Keratinocyte (primary cell): ENCODE data around the gene PTPN23. TPM values are rescaled to one million over a fixed set of nuclear protein-coding genes. Genes with fewer than 3 reads are reported as not detected.

Experiments used
- DNase-seq: peaks from one replicate; pipeline ENCODE4 v3.0.0-alpha.2; 2011; ENCODE audit warnings: low read depth, missing footprints, low spot score
- FAIRE-seq: peaks from 2 replicates; lab custom pipeline; 2011; peaks lifted over from hg19 to GRCh38; lab: Jason Lieb, UNC
- H2AFZ ChIP-seq: 2 replicates; pipeline ENCODE4 v1.6.0; 2012; ENCODE audit warnings: low read length, control low read depth, inconsistent platforms; ENCODE audit not compliant: control insufficient read depth
- H3K27ac ChIP-seq: 2 replicates; pipeline ENCODE4 v1.5.1; 2011; ENCODE audit warnings: low read length; ENCODE audit not compliant: control insufficient read depth, insufficient read depth
- H3K27me3 ChIP-seq: 3 replicates; pipeline ENCODE4 v1.6.0; 2011; ENCODE audit warnings: low read length; ENCODE audit not compliant: control insufficient read depth, insufficient read depth; ENCODE audit errors: extremely low read depth
- H3K36me3 ChIP-seq, 2 experiments: 2 replicates in 1 of 2; 3 replicates in 1 of 2; pipeline ENCODE4 v1.5.1; 2011; ENCODE audit warnings: low read length in 2 of 2, mild to moderate bottlenecking in 1 of 2; ENCODE audit not compliant: control insufficient read depth in 2 of 2, insufficient read depth in 2 of 2; ENCODE audit errors: extremely low read depth in 1 of 2
- H3K4me1 ChIP-seq: 3 replicates; pipeline ENCODE4 v1.5.1; 2011; ENCODE audit warnings: low read length; ENCODE audit not compliant: control insufficient read depth, insufficient read depth; ENCODE audit errors: extremely low read depth
- H3K4me2 ChIP-seq: 3 replicates; pipeline ENCODE4 v1.6.0; 2011; ENCODE audit warnings: low read depth, low read length; ENCODE audit not compliant: control insufficient read depth, insufficient read depth; ENCODE audit errors: extremely low read depth
- H3K4me3 ChIP-seq, 3 experiments: fragments of 200-600 bp in 1 of 3; sonication (generic) in 1 of 3; 2 replicates in 2 of 3; 3 replicates in 1 of 3; pipeline ENCODE4 v1.5.1; 2011 to 2016; ENCODE audit warnings: low read length in 3 of 3, mild to moderate bottlenecking in 3 of 3, control low read depth in 2 of 3, inconsistent platforms in 1 of 3, low read depth in 1 of 3, mixed read lengths in 1 of 3, mixed run types in 1 of 3, moderate library complexity in 1 of 3; ENCODE audit not compliant: control insufficient read depth in 2 of 3, insufficient read depth in 2 of 3; ENCODE audit errors: extremely low read depth in 1 of 3
- H3K79me2 ChIP-seq: 2 replicates; pipeline ENCODE4 v1.6.0; 2012; ENCODE audit warnings: low read length; ENCODE audit not compliant: control insufficient read depth, insufficient read depth
- H3K9ac ChIP-seq: 3 replicates; pipeline ENCODE4 v1.6.0; 2011; ENCODE audit warnings: low read length; ENCODE audit not compliant: control insufficient read depth, insufficient read depth; ENCODE audit errors: extremely low read depth
- H3K9me1 ChIP-seq: 3 replicates; pipeline ENCODE4 v1.6.0; 2011; ENCODE audit warnings: low read length; ENCODE audit not compliant: control insufficient read depth, insufficient read depth; ENCODE audit errors: extremely low read depth
- H3K9me3 ChIP-seq: 2 replicates; pipeline ENCODE4 v1.5.1; 2012; ENCODE audit warnings: low read depth, low read length; ENCODE audit not compliant: control insufficient read depth
- H4K20me1 ChIP-seq: 3 replicates; pipeline ENCODE4 v1.6.0; 2011; ENCODE audit warnings: low read length; ENCODE audit not compliant: control insufficient read depth, insufficient read depth; ENCODE audit errors: extremely low read depth
- EZH2 ChIP-seq: IDR thresholded peaks from one replicate; pipeline ENCODE4 v1.6.1; 2012; ENCODE audit warnings: inconsistent platforms, mild to moderate bottlenecking, low read length, moderate library complexity
- dilution Hi-C: fragments of 300-500 bp; cut with MboI; formaldehyde crosslinking; loops from one replicate; pipeline ENCODE4 v1.7.0; 2020; ENCODE audit warnings: low sequenced_read_pairs; ENCODE audit not compliant: extremely low pct_ligation_motif_present
- polyA plus RNA-seq, 5 experiments: library from polyadenylated mRNA; depleted of rRNA in 3 of 5; stranded (reverse) in 3 of 5; stranded (forward) in 1 of 5; unstranded in 1 of 5; fragments of >200 nt; gene quantifications; 1 replicate in 1 of 5; 2 replicates in 3 of 5; 3 replicates in 1 of 5; pipeline versions ENCODE4 v1.2.1 to v1.2.3, GENCODE V29; 2011 to 2012; ENCODE audit warnings: missing spikeins in 2 of 5, low read depth in 1 of 5, low replicate concordance in 1 of 5
- TF ChIP-seq, protein P1 (sequence below), 3 experiments: IDR thresholded peaks in 1 of 3; conservative IDR thresholded peaks in 1 of 3; optimal IDR thresholded peaks in 1 of 3; 2 replicates in 2 of 3; 3 replicates in 1 of 3; pipeline versions ENCODE3 to v1.5.1; 2011; ENCODE audit warnings: low read length in 3 of 3, mild to moderate bottlenecking in 3 of 3, moderate library complexity in 2 of 3, control low read depth in 1 of 3, inconsistent platforms in 1 of 3; ENCODE audit not compliant: insufficient read depth in 2 of 3; ENCODE audit errors: extremely low read depth in 1 of 3

The PTPN23 gene
- polyA plus RNA-seq, 1 donor (not counting 4 experiments of a cell fraction or from before 2014, with no cell fraction given), result 1.3 TPM

DNA sequence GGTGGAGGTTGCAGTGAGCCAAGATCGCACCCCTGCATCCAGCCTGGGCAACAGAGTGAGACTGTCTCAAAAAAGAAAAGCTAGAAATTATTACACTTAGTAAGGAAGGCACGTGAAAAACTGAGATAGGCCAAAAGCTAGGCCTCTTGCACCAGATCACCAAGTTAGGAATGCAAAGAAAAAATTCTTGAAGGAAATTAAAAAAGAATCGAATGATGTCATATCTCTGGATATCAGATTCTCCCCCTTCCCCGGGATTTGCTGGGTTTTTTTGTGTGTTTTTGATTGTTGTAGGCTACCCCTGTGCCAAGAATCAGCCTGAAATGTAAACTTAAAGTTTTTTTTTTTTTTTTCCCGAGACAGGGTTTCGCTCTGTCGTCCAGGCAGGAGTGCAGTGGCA lies 17.4 kb downstream of the PTPN23 start:
- Histone ChIP-seq H3K9ac (no peak overlapping the region), H3K4me3 (no peak overlapping the region), H3K27ac (no peak overlapping the region), H3K9me3 (no peaks in the 10 kb centered on the region), H3K4me2 (no peak overlapping the region), H3K27me3 (no peaks in the 10 kb centered on the region), H3K4me1 (peaks cover 19% of the 10 kb centered on the region), H3K36me3 (peaks cover 3 to 18% of the 10 kb centered on the region in 2 experiments), H2AFZ (no peak overlapping the region), H3K79me2 (peaks cover 42% of the 10 kb centered on the region), H4K20me1 (peaks cover 24% of the 10 kb centered on the region), H3K9me1 (peaks cover 10% of the 10 kb centered on the region)
- FAIRE-seq (no peak), DNase-seq (no peak)
- dilution Hi-C loops, result no loop called here
- TF ChIP-seq, protein P1, sequence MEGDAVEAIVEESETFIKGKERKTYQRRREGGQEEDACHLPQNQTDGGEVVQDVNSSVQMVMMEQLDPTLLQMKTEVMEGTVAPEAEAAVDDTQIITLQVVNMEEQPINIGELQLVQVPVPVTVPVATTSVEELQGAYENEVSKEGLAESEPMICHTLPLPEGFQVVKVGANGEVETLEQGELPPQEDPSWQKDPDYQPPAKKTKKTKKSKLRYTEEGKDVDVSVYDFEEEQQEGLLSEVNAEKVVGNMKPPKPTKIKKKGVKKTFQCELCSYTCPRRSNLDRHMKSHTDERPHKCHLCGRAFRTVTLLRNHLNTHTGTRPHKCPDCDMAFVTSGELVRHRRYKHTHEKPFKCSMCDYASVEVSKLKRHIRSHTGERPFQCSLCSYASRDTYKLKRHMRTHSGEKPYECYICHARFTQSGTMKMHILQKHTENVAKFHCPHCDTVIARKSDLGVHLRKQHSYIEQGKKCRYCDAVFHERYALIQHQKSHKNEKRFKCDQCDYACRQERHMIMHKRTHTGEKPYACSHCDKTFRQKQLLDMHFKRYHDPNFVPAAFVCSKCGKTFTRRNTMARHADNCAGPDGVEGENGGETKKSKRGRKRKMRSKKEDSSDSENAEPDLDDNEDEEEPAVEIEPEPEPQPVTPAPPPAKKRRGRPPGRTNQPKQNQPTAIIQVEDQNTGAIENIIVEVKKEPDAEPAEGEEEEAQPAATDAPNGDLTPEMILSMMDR (optimal IDR thresholded peaks at IDR 0.05 in 1 of 3, IDR thresholded peaks at IDR 0.05 in 1 of 3, conservative IDR thresholded peaks at IDR 0.05 in 1 of 3; ENCODE audit: extremely low read depth in 1 of 3, insufficient read depth in 2 of 3, low read length in 3 of 3), result no peak
- no peak for TF ChIP-seq EZH2

DNA sequence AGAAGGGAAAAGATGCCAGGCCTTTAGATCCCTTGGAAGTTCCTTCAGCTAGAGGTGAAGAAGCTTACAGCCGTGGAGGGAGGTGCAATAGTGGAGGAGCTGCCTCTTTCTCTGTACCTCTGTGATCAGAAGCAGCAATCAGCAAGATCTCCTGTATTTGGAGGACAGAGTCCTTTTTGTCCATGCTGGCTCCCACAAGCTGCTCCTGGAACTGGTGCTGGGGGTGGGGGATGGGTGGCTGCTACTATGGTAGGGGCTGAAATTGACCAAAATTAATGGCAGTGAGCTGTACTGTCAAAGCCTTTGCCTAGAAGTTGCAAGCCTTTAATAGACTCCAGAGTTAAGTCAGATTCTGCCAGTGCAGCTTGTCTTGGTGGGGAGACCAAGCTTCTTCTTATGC lies 18.2 kb downstream of the PTPN23 start:
- dilution Hi-C loops, result no loop called here
- no peak overlapping the region for H3K4me3 ChIP-seq
- peaks cover 9% of the 10 kb centered on the region for H3K9me1 ChIP-seq
- no peak overlapping the region for H3K4me2 ChIP-seq
- no peaks in the 10 kb centered on the region for H3K27me3 ChIP-seq
- H3K9me3 ChIP-seq, result no peaks in the 10 kb centered on the region
- H3K79me2 ChIP-seq, result peaks cover 39% of the 10 kb centered on the region
- H3K36me3 ChIP-seq, result peaks cover 3 to 18% of the 10 kb centered on the region in 2 experiments
- peaks cover 24% of the 10 kb centered on the region for H4K20me1 ChIP-seq
- H3K9ac ChIP-seq, result no peak overlapping the region
- TF ChIP-seq EZH2, result no peak
- H3K27ac ChIP-seq, result no peak overlapping the region
- H2AFZ ChIP-seq, result no peak overlapping the region
- DNase-seq (no peak), FAIRE-seq (no peak)
- peaks cover 18% of the 10 kb centered on the region for H3K4me1 ChIP-seq
